ENCODE data around the gene PRKAR1B.

PRKAR1B gene

GRCh38 chr7:630111-630511 is 97.0 kb downstream of the PRKAR1B start:
- DNase-seq (ENCODE audit: low spot score): no peak
- TF ChIP-seq CTCF (conservative IDR thresholded peaks at IDR 0.05; ENCODE audit: low read depth): no peak
- H3K27ac ChIP-seq: no peak overlapping the region
- ChIA-PET POLR2A (ENCODE audit: low non-redundant PET) (no interaction called here), CTCF (no interaction called here)

- no peak for TF ChIP-seq CTCF (conservative IDR thresholded peaks at IDR 0.05; ENCODE audit: low read depth)
- POLR2A ChIA-PET (ENCODE audit: low non-redundant PET): no interaction called here
- H3K27ac ChIP-seq: no peak overlapping the region
- CTCF ChIA-PET: no interaction called here
- DNase-seq (ENCODE audit: low spot score): no peak
These were observed 98.3 kb downstream of the PRKAR1B start for GRCh38 chr7:628826-629225.

- no peak for TF ChIP-seq CTCF (conservative IDR thresholded peaks at IDR 0.05; ENCODE audit: low read depth)
- no peak overlapping the region for H3K27ac ChIP-seq
- CTCF ChIA-PET: no interaction called here
- no peak for DNase-seq (ENCODE audit: low spot score)
- POLR2A ChIA-PET (ENCODE audit: low non-redundant PET): no interaction called here
These were observed 98.7 kb downstream of the PRKAR1B start for GRCh38 chr7:628402-628763.

GRCh38 chr7:627661-628401 is 99.2 kb downstream of the PRKAR1B start:
- POLR2A ChIA-PET (ENCODE audit: low non-redundant PET): no interaction called here
- no peak overlapping the region for H3K27ac ChIP-seq
- DNase-seq (ENCODE audit: low spot score): no peak
- TF ChIP-seq CTCF (conservative IDR thresholded peaks at IDR 0.05; ENCODE audit: low read depth): no peak
- CTCF ChIA-PET: interaction anchor here (0.7 kb wide), 1 partner anchor 27 kb away, joined by 3 read pairs; no protein-coding TSS in a partner anchor

GRCh38 chr7:625376-625971 is 101.6 kb downstream of the PRKAR1B start:
- TF ChIP-seq CTCF (conservative IDR thresholded peaks at IDR 0.05; ENCODE audit: low read depth): no peak
- POLR2A ChIA-PET (ENCODE audit: low non-redundant PET): no interaction called here
- no peak overlapping the region for H3K27ac ChIP-seq
- DNase-seq (ENCODE audit: low spot score): no peak
- CTCF ChIA-PET: interaction anchor here (0.6 kb wide), 1 partner anchor 128 kb away, joined by 3 read pairs; no protein-coding TSS in a partner anchor

- CTCF ChIA-PET: no interaction called here
- no peak for DNase-seq (ENCODE audit: low spot score)
- no peak overlapping the region for H3K27ac ChIP-seq
- TF ChIP-seq CTCF (conservative IDR thresholded peaks at IDR 0.05; ENCODE audit: low read depth): no peak
- POLR2A ChIA-PET (ENCODE audit: low non-redundant PET): no interaction called here
These were observed 103.6 kb downstream of the PRKAR1B start for GRCh38 chr7:623464-623863.

Measured in RWPE1 (cell line).